DMS79 treated with DMSO at 0.1 percent for 48 hours (cell line): ENCODE results near the gene ALKBH1.
"Not testable (repeated sequence)": the region's sequence is repeated elsewhere in the genome, so short reads cannot be mapped to it uniquely, and the experiment has no call there.

Source experiments
- DNase-seq: peaks from one replicate; lab custom pipeline; 2025; lab: John Stamatoyannopoulos, UW

The ALKBH1 gene

GRCh38 chr14:77707724-77708408 lies at the start of gene ALKBH1, which contains the start of gene SLIRP:
TSS of gene ALKBH1 (minus strand) at chr14:77708023. CDS start at chr14:77708004, 19 bp downstream.
TSS of gene SLIRP (plus strand) at chr14:77708103. CDS start at chr14:77708112, 9 bp downstream.
- DNase-seq: peak; percentile 96

DNA sequence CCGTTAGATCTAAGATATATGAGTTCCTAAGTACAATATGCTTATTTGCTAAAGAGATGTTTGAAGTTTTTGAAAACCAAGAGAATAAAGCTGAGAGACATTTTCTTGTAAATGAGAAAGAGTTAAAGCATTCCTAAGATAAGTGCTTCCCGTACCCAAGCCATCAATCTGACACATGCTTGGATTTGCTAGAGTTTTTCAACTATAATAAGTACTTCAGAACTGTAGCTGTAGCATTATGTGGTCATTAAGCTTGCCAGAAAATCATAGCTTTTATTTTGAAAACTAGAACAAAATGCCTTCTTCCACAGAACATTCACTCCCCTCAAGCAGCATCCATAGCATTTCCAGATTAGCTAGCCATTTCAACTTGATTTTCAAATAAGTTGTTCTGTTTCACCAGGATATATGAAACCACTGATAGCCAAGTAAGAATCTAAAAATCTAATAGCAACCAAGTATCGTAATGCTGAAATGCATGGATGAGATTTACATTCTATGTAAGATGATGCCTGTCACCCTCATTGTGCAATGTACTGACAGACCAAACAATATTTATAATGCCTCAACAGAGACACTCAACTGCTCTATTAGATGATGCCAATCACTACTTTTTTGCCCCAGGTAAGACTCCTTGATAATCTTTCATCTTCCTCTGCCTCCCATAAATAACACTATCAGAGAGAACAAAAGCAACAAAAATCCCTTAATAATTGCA lies 45.1 kb upstream of the ALKBH1 start:
- DNase-seq: no peak

- no peak for DNase-seq
Measured at GRCh38 chr14:77752266-77752665, 44.4 kb upstream of the ALKBH1 start.

DNA sequence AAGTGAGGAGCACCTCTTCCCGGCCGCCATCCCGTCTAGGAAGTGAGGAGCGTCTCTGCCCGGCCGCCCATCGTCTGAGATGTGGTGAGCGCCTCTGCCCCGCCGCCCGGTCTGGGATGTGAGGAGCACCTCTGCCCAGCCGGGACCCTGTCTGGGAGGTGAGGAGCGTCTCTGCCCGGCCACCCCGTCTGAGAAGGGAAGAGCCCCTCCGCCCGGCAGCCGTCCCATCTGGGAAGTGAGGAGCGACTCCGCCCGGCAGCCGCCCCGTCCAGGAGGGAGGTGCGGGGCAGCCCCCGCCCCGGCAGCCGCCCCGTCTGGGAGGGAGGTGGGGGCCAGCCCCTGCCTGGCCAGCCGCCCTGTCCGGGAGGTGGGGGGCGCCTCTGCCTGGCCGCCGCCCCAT lies 39.6 kb upstream of the ALKBH1 start:
- not testable (repeated sequence) for DNase-seq

DNA sequence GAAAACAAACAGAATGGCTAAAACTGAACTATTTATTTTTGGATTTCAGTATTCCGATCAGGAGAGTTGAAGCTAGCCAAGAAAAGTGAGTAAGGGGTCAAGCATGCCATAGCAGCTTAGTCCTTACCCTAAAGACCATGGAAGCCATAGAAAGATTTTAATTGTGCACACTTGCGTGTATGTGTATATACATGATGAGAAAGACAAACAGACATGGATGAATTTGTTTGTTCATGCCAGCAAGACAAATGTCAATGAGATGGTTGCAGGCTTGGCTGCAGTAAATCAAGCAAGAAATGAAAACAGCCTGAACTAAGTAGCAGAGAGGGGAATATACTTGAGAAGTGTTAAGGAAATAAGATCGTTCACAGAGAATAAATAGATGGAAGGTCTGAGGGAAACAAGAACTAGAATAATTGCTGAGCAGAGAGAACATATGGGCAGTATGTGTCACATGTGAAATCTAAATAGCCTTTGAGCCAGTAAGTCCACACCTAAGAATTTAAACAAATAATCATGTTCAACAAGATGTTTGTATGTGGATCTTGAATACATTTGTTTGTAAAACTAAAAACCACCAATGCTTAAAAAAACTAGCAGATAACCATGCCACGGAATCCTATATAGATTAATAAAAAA lies 38.4 kb upstream of the ALKBH1 start:
- peak; percentile 65 for DNase-seq

DNA sequence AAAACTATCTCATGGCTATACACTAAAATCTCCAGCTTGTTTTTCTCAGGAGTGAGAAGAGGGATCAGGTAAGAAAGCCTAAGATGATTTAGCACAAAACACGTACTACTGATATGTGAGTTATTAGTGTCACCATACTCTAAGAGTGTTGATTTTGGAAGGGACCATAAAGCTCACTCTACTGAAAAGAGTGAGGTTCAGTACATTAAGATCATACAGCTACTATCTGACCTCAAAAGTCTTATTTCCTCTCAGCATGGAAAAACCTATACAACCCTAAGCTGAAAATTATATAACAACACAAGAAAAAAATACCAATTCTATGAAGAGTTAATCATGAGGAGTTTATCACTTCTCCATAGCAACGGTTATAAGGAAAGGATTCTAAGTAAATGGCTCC lies 33.6 kb upstream of the ALKBH1 start:
- no peak for DNase-seq

- DNase-seq: no peak
Measured at GRCh38 chr14:77738559-77739250, 30.9 kb upstream of the ALKBH1 start.

DNA sequence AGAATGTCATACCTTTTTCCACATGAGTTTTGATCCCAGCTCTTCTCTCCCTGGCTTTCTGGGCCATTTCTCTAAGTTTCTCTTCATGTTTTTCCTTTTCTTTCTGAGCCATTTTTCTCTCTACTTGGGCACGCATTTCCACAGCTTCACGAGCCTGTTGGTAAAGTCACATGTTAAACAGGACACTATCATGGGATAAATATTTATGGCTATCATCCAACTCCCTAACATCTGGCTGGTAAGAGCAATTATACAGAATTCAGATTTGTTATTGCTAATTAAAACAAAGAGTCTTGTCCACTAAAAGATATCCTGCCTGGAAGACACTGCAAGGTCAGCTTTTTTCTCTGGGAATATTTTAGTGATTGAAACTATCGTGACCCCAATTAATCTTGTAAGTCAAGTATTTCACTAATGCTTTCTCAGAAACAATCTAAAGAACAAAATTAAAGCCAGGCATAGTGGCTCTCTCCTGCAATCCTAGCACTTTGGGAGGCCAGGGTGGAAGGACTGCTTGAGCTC lies 23.2 kb upstream of the ALKBH1 start:
- no peak for DNase-seq

- DNase-seq: no peak
Measured at GRCh38 chr14:77722301-77722700, 14.5 kb upstream of the ALKBH1 start.

DNA sequence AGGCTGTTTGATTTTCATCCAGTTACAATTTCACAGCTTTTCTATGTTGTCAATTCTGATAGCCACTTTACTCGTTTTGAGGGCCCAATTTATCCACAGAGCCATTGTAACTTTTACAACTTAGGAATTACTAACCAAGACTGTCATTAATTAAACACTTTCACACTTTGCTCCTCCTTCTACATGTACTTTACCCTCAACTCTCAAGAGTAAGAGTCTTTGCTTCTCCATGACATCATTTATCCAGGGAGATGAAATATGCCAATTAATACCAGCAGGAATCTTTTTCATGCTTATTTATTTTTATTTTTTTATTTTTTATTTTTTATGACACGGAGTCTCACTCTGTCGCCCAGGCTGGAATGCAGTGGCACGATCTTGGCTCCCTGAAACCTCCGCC lies 13.6 kb upstream of the ALKBH1 start:
- no peak for DNase-seq

GRCh38 chr14:77717608-77718305 lies 9.9 kb upstream of the ALKBH1 start:
- DNase-seq: no peak

DNA sequence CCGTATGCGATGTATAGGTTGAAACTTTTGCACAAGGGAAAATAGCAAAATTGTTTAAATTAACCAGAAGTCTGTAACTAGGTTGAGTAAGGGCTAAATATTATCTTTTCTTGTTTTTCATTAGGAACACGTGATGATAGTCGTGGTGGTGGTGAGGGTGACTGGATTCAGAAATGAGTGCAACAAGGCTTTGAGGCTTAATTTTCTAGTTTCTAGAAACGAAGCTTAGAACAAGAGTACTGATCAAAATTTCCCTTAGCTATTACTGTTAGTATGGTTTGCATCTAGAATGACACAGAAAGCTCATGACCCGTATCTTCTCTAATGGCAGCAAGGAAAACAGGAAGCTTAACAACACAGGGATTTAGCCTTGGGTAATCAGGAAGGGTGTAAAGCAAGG lies 7.1 kb upstream of the ALKBH1 start:
- DNase-seq: no peak

DNA sequence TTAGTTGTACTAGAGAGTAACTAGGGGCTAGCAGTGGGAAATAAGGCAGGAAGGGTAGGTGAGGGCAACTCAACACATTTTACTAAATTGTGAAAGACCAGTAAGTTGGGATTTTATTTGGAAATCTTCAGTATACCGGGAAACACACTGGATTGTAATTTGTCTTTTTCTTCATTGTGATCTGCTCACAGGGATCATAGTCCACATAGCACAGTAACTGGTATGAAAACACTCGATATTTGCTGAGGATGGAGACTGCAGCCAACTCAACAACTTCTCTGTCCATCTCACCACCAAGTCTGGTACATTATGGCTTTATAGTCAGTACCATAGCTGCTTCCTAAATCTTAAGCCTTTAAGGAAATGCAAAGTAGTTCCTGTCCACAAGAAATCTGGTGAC lies 2.5 kb upstream of the ALKBH1 start:
- no peak for DNase-seq

GRCh38 chr14:77709412-77709811 lies 1.6 kb upstream of the ALKBH1 start:
- no peak for DNase-seq

DNA sequence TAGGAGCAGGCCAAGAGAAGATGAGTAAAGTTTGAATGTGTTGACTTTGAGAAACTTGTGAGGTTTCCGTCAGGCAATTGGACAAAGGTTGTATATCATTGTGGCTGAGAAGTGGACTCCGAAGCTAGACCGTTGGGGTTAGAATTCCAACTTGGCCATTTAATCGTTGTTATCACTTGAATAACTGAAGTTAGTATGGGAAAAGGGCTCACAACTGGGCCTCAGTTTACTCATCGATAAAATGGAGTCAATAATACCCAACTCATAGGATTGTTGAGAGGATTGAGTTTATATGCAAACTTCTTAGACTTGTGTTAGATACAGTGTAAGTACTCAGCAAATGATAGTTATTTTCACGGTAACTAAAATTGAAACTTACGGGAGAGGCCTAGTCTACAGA lies 926 bp upstream of the ALKBH1 start:
- DNase-seq: no peak

DNA sequence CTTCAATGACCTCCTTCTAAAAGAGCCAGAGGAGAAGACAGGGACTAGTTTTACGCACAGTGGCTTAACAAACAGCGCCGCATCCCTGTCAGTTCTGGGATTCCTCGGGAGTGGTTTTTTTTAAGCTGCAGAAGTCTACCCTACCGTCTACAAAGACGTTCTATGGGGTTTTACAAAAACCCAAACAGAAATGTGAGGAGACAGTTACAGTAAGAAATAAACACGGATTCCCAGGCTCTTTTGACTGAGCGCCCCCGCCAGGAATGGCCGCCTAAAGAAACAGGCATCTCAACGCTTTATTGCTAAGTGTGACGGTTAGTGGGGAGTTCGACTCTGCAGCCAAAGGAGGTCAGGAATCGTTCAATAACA lies 484 bp downstream of the ALKBH1 start:
- DNase-seq: peak; percentile 80

DNA sequence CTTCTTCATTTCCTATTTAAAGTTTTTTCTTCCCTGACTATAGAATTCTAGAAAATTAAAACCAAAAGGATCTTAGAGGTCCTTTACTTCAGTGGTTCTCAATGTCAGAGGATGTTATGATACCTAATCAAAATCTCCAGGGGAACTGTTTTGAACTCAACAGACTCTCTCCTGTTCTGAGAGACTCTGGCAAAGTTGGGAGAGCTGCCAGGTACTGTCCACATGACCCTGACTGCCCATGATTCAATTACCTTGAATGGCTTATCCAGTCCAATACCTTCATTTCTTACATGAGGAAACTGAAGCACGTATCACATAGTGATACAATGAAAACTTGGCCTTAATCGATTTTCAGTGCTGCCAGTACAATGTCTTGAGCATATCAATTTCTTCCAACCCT lies 16.6 kb downstream of the ALKBH1 start:
- DNase-seq: no peak

DNA sequence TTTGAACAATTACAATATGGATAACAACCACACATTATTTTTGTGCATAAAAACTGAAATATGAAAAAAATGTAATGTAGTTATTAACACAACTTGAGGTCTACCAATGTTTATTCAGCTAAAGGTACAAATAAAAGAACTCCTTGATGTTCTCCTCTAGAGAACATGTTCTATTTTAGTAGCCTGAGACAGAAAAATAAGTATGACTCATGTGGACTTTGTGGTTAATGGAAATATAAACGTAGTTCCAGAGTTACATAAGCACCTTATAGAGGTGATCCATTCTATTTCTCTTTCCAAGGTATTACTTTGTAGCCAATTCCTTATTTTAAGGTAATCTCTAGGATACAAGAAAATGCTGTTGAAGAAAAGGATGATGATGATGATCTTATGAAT lies 25.7 kb downstream of the ALKBH1 start:
- DNase-seq: no peak

DNA sequence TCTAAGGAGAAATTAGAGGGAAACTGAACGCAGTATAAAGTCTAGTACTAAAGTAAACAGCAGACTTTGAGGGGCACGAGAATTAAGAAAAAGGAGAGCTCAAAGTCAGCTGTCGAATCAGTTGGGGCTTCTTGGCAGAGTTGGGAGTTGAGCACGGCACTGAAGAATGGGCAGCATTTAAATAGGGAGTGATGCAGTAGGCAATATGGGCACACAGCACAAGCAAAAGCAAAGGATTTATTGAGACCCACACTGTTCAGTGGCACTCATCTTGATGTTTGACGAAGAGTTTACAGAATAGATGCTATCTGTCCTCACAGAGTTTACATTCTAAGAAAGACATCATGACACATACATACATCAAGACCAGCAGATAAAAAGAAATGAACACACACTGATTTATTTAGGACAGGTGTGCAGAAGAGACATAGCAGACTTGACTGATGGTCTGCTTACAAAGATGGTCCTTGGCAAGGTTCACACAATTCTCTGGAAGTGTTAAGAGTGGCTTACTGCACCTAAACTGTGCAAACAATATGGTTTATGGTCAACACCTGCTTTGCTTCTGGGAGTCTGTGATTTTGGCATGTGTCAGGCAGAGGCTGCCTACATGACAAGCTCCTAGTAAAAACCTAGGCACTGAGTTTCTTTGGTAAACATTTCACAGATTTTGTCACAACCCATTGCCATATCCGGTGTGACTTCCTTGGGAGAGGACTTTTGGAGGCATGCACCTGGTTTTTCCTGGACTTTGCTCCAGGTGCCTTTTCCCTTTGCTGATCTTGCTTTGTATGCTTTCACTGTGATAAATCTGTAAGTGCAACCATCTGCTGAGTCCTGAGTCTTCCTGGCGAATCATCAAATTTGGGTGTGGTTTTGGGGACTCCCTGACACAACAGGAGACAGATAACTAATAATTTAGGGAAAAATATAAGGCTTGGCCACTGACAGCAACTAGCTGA lies 26.3 kb downstream of the ALKBH1 start:
- no peak for DNase-seq

GRCh38 chr14:77674931-77675330 lies 32.9 kb downstream of the ALKBH1 start:
- no peak for DNase-seq

DNA sequence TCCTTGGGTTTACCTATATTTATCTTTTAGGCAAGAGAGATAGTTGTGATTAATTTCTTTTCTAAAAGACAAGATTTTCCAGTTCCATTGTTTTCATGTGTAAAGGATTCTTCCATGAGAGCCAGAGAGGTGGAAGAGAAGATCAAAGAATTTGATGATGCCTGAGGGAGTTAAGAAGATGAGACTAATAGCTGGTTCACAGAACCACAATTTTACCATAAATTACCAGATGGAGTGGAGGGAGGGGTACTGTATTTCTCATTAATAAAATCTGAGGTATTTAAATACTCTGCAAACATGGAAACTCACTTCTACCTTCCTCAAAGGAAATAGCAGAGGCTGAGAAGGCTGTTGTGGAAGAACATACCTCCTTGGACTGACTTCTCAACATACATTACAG lies 34.6 kb downstream of the ALKBH1 start:
- no peak for DNase-seq
